Measurements from ENCODE around the gene EDIL3.

EDIL3 gene

GRCh38 chr5:83964271-83964670 lies 420.4 kb downstream of the EDIL3 start:
- DNase-seq (ENCODE audit: low read depth): no peak

GRCh38 chr5:83957188-83957587 lies 427.5 kb downstream of the EDIL3 start:
- no peak for DNase-seq (ENCODE audit: low read depth)

- DNase-seq (ENCODE audit: low read depth): peak; percentile 3
Observed at GRCh38 chr5:83956386-83956785, 428.3 kb downstream of the EDIL3 start.

GRCh38 chr5:83955916-83956315 lies 428.8 kb downstream of the EDIL3 start:
- DNase-seq (ENCODE audit: low read depth): peak; percentile 41

- DNase-seq (ENCODE audit: low read depth): peak; percentile 17
Observed at GRCh38 chr5:83947763-83948162, 436.9 kb downstream of the EDIL3 start.

GRCh38 chr5:83946516-83946915 lies 438.2 kb downstream of the EDIL3 start:
- no peak for DNase-seq (ENCODE audit: low read depth)

GRCh38 chr5:83942155-83942554 lies 442.5 kb downstream of the EDIL3 start:
- DNase-seq (ENCODE audit: low read depth): no peak

- DNase-seq (ENCODE audit: low read depth): no peak
Observed at GRCh38 chr5:83937837-83938236, 446.8 kb downstream of the EDIL3 start.

GRCh38 chr5:83931969-83932368 lies 452.7 kb downstream of the EDIL3 start:
- DNase-seq (ENCODE audit: low read depth): no peak

GRCh38 chr5:83927140-83927733 lies 457.4 kb downstream of the EDIL3 start:
- peak; percentile 40 for DNase-seq (ENCODE audit: low read depth)

- DNase-seq (ENCODE audit: low read depth): no peak
Observed at GRCh38 chr5:83925955-83926337, 458.7 kb downstream of the EDIL3 start.

- DNase-seq (ENCODE audit: low read depth): peak; percentile 22
Observed at GRCh38 chr5:83925321-83925954, 459.2 kb downstream of the EDIL3 start.

GRCh38 chr5:83924891-83925290 lies 459.8 kb downstream of the EDIL3 start:
- no peak for DNase-seq (ENCODE audit: low read depth)

- DNase-seq (ENCODE audit: low read depth): peak; percentile 55
Observed at GRCh38 chr5:83924171-83924570, 460.5 kb downstream of the EDIL3 start.

- DNase-seq (ENCODE audit: low read depth): no peak
Observed at GRCh38 chr5:83922699-83923098, 462.0 kb downstream of the EDIL3 start.

GRCh38 chr5:83921666-83922193 lies 462.9 kb downstream of the EDIL3 start:
- no peak for DNase-seq (ENCODE audit: low read depth)

GRCh38 chr5:83919071-83920041 lies 465.3 kb downstream of the EDIL3 start:
- DNase-seq (ENCODE audit: low read depth): no peak

- DNase-seq (ENCODE audit: low read depth): no peak
Observed at GRCh38 chr5:83917261-83917908, 467.3 kb downstream of the EDIL3 start.

- DNase-seq (ENCODE audit: low read depth): no peak
Observed at GRCh38 chr5:83914662-83915418, 469.8 kb downstream of the EDIL3 start.

GRCh38 chr5:83914199-83914598 lies 470.5 kb downstream of the EDIL3 start:
- no peak for DNase-seq (ENCODE audit: low read depth)

GRCh38 chr5:83913593-83913992 lies 471.1 kb downstream of the EDIL3 start:
- DNase-seq (ENCODE audit: low read depth): no peak
